Fibroblast of lung (primary cell): Measurements from ENCODE around the gene PGM2. TPM values are rescaled to one million over a fixed set of nuclear protein-coding genes. Genes with fewer than 3 reads are reported as not detected.

Experiments used
- DNase-seq, 2 donors: peaks; one replicate each; pipeline versions ENCODE4 v3.0.0 to v3.0.0-alpha.2; 2010; ENCODE audit warnings: low read depth in 2 of 2
- H2AFZ ChIP-seq: 2 replicates; pipeline ENCODE4 v1.5.1; 2012; ENCODE audit warnings: low read length, control low read depth, inconsistent platforms
- H3K27ac ChIP-seq: 2 replicates; pipeline ENCODE4 v1.5.1; 2011; ENCODE audit warnings: low read length, control low read depth; ENCODE audit not compliant: insufficient read depth
- H3K27me3 ChIP-seq: 2 replicates; pipeline ENCODE4 v1.5.1; 2011; ENCODE audit warnings: mild to moderate bottlenecking, low read length; ENCODE audit not compliant: control insufficient read depth, insufficient read depth
- H3K36me3 ChIP-seq: 2 replicates; pipeline ENCODE4 v1.5.1; 2011; ENCODE audit warnings: low read length; ENCODE audit not compliant: control insufficient read depth, insufficient read depth
- H3K4me1 ChIP-seq: 2 replicates; pipeline ENCODE4 v1.5.1; 2011; ENCODE audit warnings: low read length; ENCODE audit not compliant: control insufficient read depth, insufficient read depth; ENCODE audit errors: extremely low read depth
- H3K4me2 ChIP-seq: 2 replicates; pipeline ENCODE4 v1.5.1; 2011; ENCODE audit warnings: low read length, control low read depth; ENCODE audit not compliant: insufficient read depth; ENCODE audit errors: extremely low read depth
- H3K4me3 ChIP-seq, 4 experiments: fragments of 200-600 bp in 1 of 4; sonication (generic) in 1 of 4; replicated peaks in 1 of 4; 2 replicates each; pipeline ENCODE4 v1.5.1; 2011 to 2016; ENCODE audit warnings: low read length in 4 of 4, low read depth in 3 of 4, mild to moderate bottlenecking in 3 of 4, control low read depth in 2 of 4, inconsistent platforms in 1 of 4, mixed read lengths in 1 of 4; ENCODE audit not compliant: insufficient read depth in 1 of 4; ENCODE audit errors: control extremely low read depth in 1 of 4
- H3K79me2 ChIP-seq: 2 replicates; pipeline ENCODE4 v1.5.1; 2012; ENCODE audit warnings: mild to moderate bottlenecking, low read length, inconsistent platforms; ENCODE audit not compliant: control insufficient read depth, insufficient read depth
- H3K9ac ChIP-seq: 2 replicates; pipeline ENCODE4 v1.5.1; 2011; ENCODE audit warnings: mild to moderate bottlenecking, low read length, control low read depth; ENCODE audit not compliant: insufficient read depth
- H3K9me3 ChIP-seq: 2 replicates; pipeline ENCODE4 v1.5.1; 2012; ENCODE audit warnings: low read depth, low read length; ENCODE audit not compliant: control insufficient read depth, insufficient read depth
- H4K20me1 ChIP-seq: 2 replicates; pipeline ENCODE4 v1.5.1; 2011; ENCODE audit warnings: low read length; ENCODE audit not compliant: control insufficient read depth, insufficient read depth; ENCODE audit errors: extremely low read depth
- CTCF ChIP-seq, 2 donors: IDR thresholded peaks in 1 of 2; conservative IDR thresholded peaks in 1 of 2; 1 replicate in 1 of 2; 2 replicates in 1 of 2; pipeline ENCODE4 v1.5.1; 2011 to 2012; ENCODE audit warnings: low read length in 2 of 2, control low read depth in 1 of 2, inconsistent platforms in 1 of 2, low read depth in 1 of 2, mild to moderate bottlenecking in 1 of 2
- EZH2 ChIP-seq: IDR thresholded peaks from 2 replicates; pipeline ENCODE4 v1.5.1; 2012; ENCODE audit warnings: low read length, control low read depth, mild to moderate bottlenecking; ENCODE audit errors: missing control alignments
- polyA plus RNA-seq, 2 donors: library from polyadenylated mRNA; depleted of rRNA in 1 of 2; stranded (reverse) in 1 of 2; unstranded in 1 of 2; fragments of >200 nt; gene quantifications; 2 replicates each; pipeline ENCODE4 v1.2.1, GENCODE V29; 2011 to 2012; ENCODE audit warnings: missing spikeins in 1 of 2
- total RNA-seq: library from RNA; depleted of rRNA; stranded (reverse); fragments of >200 nt; gene quantifications from 2 replicates; pipeline ENCODE4 v1.2.1, GENCODE V29; 2014

The PGM2 gene
- total and polyA plus RNA-seq, 2 donors (not counting 1 experiment from before 2014, with no cell fraction given): 15.0 to 15.1 TPM

GRCh38 chr4:37795581-37796195 is 30.8 kb upstream of the PGM2 start:
- H2AFZ ChIP-seq: no peak overlapping the region
- no peak overlapping the region for H3K4me2 ChIP-seq
- H3K9ac ChIP-seq: no peak overlapping the region
- TF ChIP-seq CTCF (conservative IDR thresholded peaks at IDR 0.05 in 1 of 2, IDR thresholded peaks at IDR 0.05 in 1 of 2; ENCODE audit: low read depth in 1 of 2, low read length in 2 of 2): no peak
- no peak for TF ChIP-seq EZH2
- no peaks in the 10 kb centered on the region for H4K20me1 ChIP-seq
- H3K4me1 ChIP-seq: no peaks in the 10 kb centered on the region
- no peak overlapping the region for H3K27ac ChIP-seq
- no peak for DNase-seq
- H3K27me3 ChIP-seq: peaks cover 8% of the 10 kb centered on the region
- no peak overlapping the region for H3K4me3 ChIP-seq
- no peaks in the 10 kb centered on the region for H3K9me3 ChIP-seq
- H3K36me3 ChIP-seq: no peaks in the 10 kb centered on the region
- H3K79me2 ChIP-seq: no peaks in the 10 kb centered on the region

- Histone ChIP-seq H3K36me3 (no peaks in the 10 kb centered on the region), H3K4me2 (no peak overlapping the region), H3K4me3 (no peak overlapping the region), H3K79me2 (no peaks in the 10 kb centered on the region), H3K9me3 (no peaks in the 10 kb centered on the region), H2AFZ (no peak overlapping the region), H3K9ac (no peak overlapping the region), H3K27me3 (peaks cover 8% of the 10 kb centered on the region), H3K27ac (no peak overlapping the region), H4K20me1 (no peaks in the 10 kb centered on the region), H3K4me1 (no peaks in the 10 kb centered on the region)
- no peak for DNase-seq
- TF ChIP-seq CTCF (conservative IDR thresholded peaks at IDR 0.05 in 1 of 2, IDR thresholded peaks at IDR 0.05 in 1 of 2; ENCODE audit: low read depth in 1 of 2, low read length in 2 of 2) (no peak), EZH2 (no peak)
Measured at GRCh38 chr4:37797374-37797773, 29.1 kb upstream of the PGM2 start.

GRCh38 chr4:37797923-37798322 is 28.6 kb upstream of the PGM2 start:
- H3K4me1 ChIP-seq: no peaks in the 10 kb centered on the region
- no peak overlapping the region for H3K4me3 ChIP-seq
- no peaks in the 10 kb centered on the region for H3K79me2 ChIP-seq
- H3K36me3 ChIP-seq: no peaks in the 10 kb centered on the region
- H3K9me3 ChIP-seq: no peaks in the 10 kb centered on the region
- H3K9ac ChIP-seq: no peak overlapping the region
- H3K4me2 ChIP-seq: no peak overlapping the region
- no peak overlapping the region for H2AFZ ChIP-seq
- H4K20me1 ChIP-seq: no peaks in the 10 kb centered on the region
- no peak for DNase-seq
- no peak for TF ChIP-seq CTCF (conservative IDR thresholded peaks at IDR 0.05 in 1 of 2, IDR thresholded peaks at IDR 0.05 in 1 of 2; ENCODE audit: low read depth in 1 of 2, low read length in 2 of 2)
- no peak for TF ChIP-seq EZH2
- no peak overlapping the region for H3K27ac ChIP-seq
- H3K27me3 ChIP-seq: peaks cover 8% of the 10 kb centered on the region
